ENCODE data around the gene CCNB1IP1.
"Not testable (repeated sequence)": the region's sequence is repeated elsewhere in the genome, so short reads cannot be mapped to it uniquely, and the experiment has no call there.

GRCh38 chr14:20341032-20341431 lies 8.0 kb upstream of the CCNB1IP1 start:
- not testable (repeated sequence) for TF ChIP-seq CTCF (conservative IDR thresholded peaks at IDR 0.05; ENCODE audit: low read length); EZH2phosphoT487 (IDR thresholded peaks at IDR 0.05; ENCODE audit: borderline replicate concordance)

Data from Loucy (cell line).